WERI-Rb-1 (cell line): ENCODE data around the gene CUEDC1.
A peak's percentile ranks its signal among the peaks of the same experiment; 100 is the strongest.

ENCODE experiments used
- DNase-seq: peaks from one replicate; pipeline ENCODE4 v3.0.0-alpha.2; 2020
- H3K27ac ChIP-seq: fragments of 250-450 bp; sonication (Bioruptor Pico); 2 replicates; pipeline ENCODE4 v1.5.1; 2020; ENCODE audit warnings: mild to moderate bottlenecking, moderate library complexity
- H3K27me3 ChIP-seq: fragments of 250-450 bp; sonication (Bioruptor Pico); 2 replicates; pipeline ENCODE4 v1.5.1; 2021; ENCODE audit warnings: mild to moderate bottlenecking, low read depth, moderate library complexity; ENCODE audit not compliant: insufficient read depth, severe bottlenecking
- H3K36me3 ChIP-seq: fragments of 250-450 bp; sonication (Bioruptor Pico); 2 replicates; pipeline ENCODE4 v1.5.1; 2020; ENCODE audit warnings: mild to moderate bottlenecking, moderate library complexity
- H3K4me3 ChIP-seq: 2 replicates; pipeline ENCODE4 v1.5.1; 2011; ENCODE audit warnings: low read depth, mild to moderate bottlenecking, control low read depth, low read length
- H3K9me3 ChIP-seq: fragments of 250-450 bp; sonication (Bioruptor Pico); 2 replicates; pipeline ENCODE4 v1.5.1; 2021; ENCODE audit warnings: mild to moderate bottlenecking, moderate library complexity; ENCODE audit not compliant: severe bottlenecking
- TF ChIP-seq, protein P1 (sequence below): IDR thresholded peaks from 2 replicates; pipeline ENCODE4 v1.5.1; 2011; ENCODE audit warnings: low read depth, mild to moderate bottlenecking, control low read depth, inconsistent platforms, low read length

Gene CUEDC1

GRCh38 chr17:57875290-57876022, 79.8 kb downstream of the CUEDC1 start:
- TF ChIP-seq, protein P1, sequence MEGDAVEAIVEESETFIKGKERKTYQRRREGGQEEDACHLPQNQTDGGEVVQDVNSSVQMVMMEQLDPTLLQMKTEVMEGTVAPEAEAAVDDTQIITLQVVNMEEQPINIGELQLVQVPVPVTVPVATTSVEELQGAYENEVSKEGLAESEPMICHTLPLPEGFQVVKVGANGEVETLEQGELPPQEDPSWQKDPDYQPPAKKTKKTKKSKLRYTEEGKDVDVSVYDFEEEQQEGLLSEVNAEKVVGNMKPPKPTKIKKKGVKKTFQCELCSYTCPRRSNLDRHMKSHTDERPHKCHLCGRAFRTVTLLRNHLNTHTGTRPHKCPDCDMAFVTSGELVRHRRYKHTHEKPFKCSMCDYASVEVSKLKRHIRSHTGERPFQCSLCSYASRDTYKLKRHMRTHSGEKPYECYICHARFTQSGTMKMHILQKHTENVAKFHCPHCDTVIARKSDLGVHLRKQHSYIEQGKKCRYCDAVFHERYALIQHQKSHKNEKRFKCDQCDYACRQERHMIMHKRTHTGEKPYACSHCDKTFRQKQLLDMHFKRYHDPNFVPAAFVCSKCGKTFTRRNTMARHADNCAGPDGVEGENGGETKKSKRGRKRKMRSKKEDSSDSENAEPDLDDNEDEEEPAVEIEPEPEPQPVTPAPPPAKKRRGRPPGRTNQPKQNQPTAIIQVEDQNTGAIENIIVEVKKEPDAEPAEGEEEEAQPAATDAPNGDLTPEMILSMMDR = 0 out of 2 replicates have a peak, but pooled peaks have one; percentile 1
- no peak overlapping the region for H3K4me3 ChIP-seq
- H3K9me3 ChIP-seq = no peaks in the 10 kb centered on the region
- peak; percentile 82 for DNase-seq
- H3K27ac ChIP-seq = peak overlapping the region; percentile 99
- H3K27me3 ChIP-seq = no peaks in the 10 kb centered on the region
- H3K36me3 ChIP-seq = peaks cover 19% of the 10 kb centered on the region

GRCh38 chr17:57874434-57875289, 80.5 kb downstream of the CUEDC1 start:
- TF ChIP-seq, protein P1 = no peak
- H3K36me3 ChIP-seq = peaks cover 19% of the 10 kb centered on the region
- peak overlapping the region; percentile 99 for H3K27ac ChIP-seq
- peak; percentile 92 for DNase-seq
- H3K4me3 ChIP-seq = peak overlapping the region; percentile 11; the same call in 1 of the 2 replicates
- no peaks in the 10 kb centered on the region for H3K9me3 ChIP-seq
- no peaks in the 10 kb centered on the region for H3K27me3 ChIP-seq

GRCh38 chr17:57874058-57874419, 81.2 kb downstream of the CUEDC1 start:
- Histone ChIP-seq H3K4me3 (peak overlapping the region; percentile 11; the same call in 1 of the 2 replicates), H3K27ac (peak overlapping the region; percentile 99), H3K27me3 (no peaks in the 10 kb centered on the region), H3K36me3 (peaks cover 19% of the 10 kb centered on the region), H3K9me3 (no peaks in the 10 kb centered on the region)
- TF ChIP-seq, protein P1 = no peak
- DNase-seq = peak; percentile 69

GRCh38 chr17:57873261-57874057, 81.8 kb downstream of the CUEDC1 start:
- TF ChIP-seq, protein P1 = no peak
- no peak for DNase-seq
- H3K27ac ChIP-seq = peak overlapping the region; percentile 99
- peaks cover 19% of the 10 kb centered on the region for H3K36me3 ChIP-seq
- H3K9me3 ChIP-seq = no peaks in the 10 kb centered on the region
- H3K27me3 ChIP-seq = no peaks in the 10 kb centered on the region
- H3K4me3 ChIP-seq = no peak overlapping the region

DNA sequence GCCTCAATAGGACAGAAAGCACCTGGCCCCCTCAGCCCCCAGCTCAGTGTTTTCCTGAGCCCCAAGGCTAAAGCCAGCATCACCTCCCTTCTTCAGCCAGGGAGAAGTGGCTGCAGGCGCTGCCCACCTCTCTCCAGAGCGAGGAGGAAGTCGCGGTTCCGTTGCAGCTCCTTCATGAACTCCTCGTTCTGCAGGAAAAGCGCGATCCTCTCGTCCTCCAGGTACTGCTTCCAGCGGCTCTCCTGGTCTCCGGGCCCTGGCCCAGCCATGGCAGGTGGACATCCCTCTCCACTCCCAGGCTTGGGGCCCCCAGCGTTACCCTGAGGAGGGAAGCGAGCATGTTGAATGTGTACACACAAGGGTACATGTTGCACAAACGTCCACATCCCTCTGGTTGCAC, 82.7 kb downstream of the CUEDC1 start:
- TF ChIP-seq, protein P1 = no peak
- Histone ChIP-seq H3K36me3 (peaks cover 19% of the 10 kb centered on the region), H3K27me3 (no peaks in the 10 kb centered on the region), H3K9me3 (no peaks in the 10 kb centered on the region), H3K27ac (peak overlapping the region; percentile 99), H3K4me3 (no peak overlapping the region)
- no peak for DNase-seq
